GM04504 (cell line): Measurements from ENCODE around the gene RPS6KA4.
"Not testable (repeated sequence)": the region's sequence is repeated elsewhere in the genome, so short reads cannot be mapped to it uniquely, and the experiment has no call there.

Experiments used
- DNase-seq: peaks from one replicate; pipeline ENCODE4 v3.0.0-alpha.2; 2012; ENCODE audit warnings: low read depth

The RPS6KA4 gene

GRCh38 chr11:64387916-64388315, 29.0 kb downstream of the RPS6KA4 start:
- no peak for DNase-seq

- no peak for DNase-seq
These were observed 29.9 kb downstream of the RPS6KA4 start for GRCh38 chr11:64388894-64389293.

- no peak for DNase-seq
These were observed 30.9 kb downstream of the RPS6KA4 start for GRCh38 chr11:64389851-64390250.

DNA sequence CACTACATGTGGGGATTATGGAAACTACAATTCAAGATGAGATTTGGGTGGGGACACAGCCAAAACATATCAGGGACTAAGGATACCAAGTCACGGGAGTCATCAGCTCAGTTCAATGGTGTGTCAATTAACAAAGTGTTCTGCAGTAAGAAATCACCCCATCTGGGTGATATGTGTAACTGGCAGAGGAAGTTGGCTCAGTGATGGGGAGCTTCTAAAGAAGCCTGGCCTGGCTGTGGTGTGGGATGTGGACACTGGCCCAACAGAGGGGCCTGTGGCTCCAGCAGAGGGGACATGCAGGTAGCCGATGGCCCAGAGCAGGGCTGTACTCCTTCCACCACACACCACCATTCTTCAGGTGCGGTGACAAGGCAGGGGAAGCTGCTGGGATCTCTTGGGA, 31.6 kb downstream of the RPS6KA4 start:
- DNase-seq: no peak

DNA sequence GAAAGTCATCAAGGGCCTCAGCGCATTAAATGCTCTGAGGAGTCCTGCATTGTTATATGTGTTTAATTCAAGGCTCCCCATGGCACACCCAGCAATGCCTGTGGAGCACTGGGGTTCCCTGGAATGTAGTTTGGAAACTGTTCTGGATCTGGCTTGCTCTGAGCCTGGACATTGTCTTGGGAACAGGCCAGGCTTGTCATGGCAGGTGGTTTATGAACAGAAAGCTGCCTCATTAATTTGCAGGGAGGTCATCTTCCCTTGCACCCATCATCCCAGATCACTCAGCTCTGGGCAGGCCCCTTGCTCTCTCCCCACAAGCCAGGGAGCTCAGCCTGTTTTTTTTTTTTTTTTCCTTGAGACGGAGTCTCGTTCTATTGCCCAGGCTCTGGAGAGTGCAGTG, 32.9 kb downstream of the RPS6KA4 start:
- no peak for DNase-seq

- DNase-seq: no peak
These were observed 36.6 kb downstream of the RPS6KA4 start for GRCh38 chr11:64395545-64396078.

DNA sequence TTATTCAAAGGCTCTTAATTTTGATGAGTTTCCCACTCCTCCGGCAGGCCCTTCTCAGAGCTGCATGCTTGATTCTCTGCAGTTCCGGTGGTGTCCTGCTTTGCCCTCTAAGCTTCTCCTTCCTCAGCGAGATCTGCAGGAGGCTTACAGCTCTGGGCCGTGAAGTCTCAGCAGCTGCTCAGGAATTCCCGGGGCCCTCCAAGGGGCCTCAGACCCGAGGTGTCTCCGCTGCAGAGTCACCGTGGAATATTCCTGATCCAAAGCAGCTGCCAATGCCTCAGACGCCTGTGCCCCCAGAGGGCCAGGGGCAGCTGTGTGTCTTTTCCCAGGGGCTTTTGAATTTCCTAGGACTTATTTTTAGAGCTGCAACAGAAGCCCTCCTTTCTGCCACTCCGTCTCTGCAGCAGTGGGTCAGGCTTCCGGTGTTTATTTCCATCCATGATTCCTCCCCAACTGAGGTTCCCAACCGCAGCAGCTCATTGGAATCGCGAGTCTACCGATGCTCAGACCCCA, 37.2 kb downstream of the RPS6KA4 start:
- no peak for DNase-seq

GRCh38 chr11:64400102-64400501, 41.1 kb downstream of the RPS6KA4 start:
- no peak for DNase-seq

DNA sequence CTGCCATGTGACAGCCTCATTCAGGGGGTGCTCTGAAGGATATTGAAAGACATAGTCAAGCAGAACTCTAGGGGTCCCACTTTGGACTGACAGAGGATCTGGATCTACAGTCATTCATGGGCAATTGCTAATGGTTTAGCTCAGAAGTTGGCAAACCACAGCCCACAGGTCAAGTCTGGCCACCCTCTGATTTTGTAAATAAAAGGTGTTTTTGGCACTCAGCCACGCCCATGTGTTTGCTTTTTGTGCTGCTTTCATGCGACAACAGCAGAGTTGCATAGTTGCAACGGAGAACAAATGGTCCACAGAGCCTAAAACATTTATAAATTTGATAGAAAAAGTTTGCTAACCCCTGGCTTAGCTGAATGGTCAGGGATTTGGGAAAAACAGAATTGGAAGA, 41.7 kb downstream of the RPS6KA4 start:
- DNase-seq: no peak

DNA sequence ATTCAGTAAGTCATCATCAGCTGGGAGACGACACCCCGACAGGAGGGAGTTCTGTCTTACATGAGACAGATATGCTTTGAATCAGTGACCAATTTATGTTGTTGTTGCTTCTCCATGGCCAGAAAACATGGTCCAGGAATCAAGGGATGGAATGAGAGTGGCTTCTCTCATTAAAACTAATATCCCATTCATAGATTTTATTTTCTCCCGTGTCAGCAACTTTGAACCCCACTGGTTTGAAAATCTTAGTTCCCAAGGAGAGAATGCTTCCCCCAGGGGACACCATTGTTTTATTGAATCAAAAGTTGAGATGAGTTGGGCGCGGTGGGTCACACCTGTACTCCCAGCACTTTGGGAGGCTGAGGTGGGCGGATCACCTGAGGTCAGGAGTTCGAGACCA, 42.8 kb downstream of the RPS6KA4 start:
- no peak for DNase-seq

- no peak for DNase-seq
These were observed 44.1 kb downstream of the RPS6KA4 start for GRCh38 chr11:64403106-64403505.

GRCh38 chr11:64406221-64406946, 47.4 kb downstream of the RPS6KA4 start:
- DNase-seq: no peak

GRCh38 chr11:64407221-64407620, 48.3 kb downstream of the RPS6KA4 start:
- no peak for DNase-seq

DNA sequence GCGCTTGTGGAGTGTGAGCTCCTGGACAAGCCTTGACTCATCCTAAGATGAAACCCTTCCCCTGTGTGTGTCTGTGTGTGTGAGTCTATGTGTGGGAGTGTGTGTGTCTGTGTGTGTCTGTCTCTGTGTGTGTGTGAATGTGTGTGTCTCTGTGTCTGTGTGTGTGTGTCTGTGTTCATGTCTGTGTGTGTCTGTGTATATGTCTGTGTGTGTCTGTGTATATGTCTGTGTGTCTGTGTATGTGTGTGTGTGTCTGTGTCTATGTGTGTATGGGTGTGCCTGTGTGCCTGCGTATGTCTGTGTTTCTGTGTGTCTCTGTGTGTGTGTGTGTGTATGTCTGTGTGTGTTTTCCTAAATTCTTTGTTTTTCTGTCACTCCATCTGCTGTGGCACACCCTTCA, 48.7 kb downstream of the RPS6KA4 start:
- DNase-seq: no peak

- DNase-seq: no peak
These were observed 50.3 kb downstream of the RPS6KA4 start for GRCh38 chr11:64409278-64409677.

DNA sequence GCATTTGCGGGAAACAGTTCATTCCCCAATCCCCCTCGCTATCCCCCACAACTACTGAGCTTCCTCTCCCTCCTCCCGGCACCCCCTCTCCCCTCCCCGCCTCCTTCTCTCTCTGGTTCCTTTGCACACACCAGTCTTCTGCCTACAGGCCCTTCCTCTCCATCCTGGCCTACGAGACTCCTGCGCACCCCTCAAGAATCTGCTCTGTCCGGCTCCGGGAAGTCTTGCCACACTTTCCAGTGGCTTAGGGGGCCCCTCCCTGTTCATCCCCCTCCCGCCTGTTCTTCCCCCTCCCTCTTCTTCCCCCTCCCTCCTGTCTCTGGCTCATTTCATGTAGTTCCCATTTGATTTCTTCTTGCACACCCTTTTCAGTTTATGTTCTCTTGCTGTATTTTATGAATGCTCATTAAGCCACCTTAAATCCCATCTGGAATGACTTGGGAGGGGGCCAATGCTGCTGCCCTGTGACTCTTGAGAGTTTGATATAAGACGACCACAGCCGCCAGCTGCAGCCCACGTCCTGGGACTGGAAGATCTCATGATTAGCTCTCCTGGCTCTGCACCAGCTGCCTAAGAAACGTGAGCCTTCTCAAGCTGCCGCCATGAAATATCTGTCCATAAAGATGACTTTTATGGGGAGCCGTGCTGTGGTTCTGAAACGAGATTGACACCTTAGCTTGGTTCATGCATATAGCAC, 50.9 kb downstream of the RPS6KA4 start:
- DNase-seq: no peak

DNA sequence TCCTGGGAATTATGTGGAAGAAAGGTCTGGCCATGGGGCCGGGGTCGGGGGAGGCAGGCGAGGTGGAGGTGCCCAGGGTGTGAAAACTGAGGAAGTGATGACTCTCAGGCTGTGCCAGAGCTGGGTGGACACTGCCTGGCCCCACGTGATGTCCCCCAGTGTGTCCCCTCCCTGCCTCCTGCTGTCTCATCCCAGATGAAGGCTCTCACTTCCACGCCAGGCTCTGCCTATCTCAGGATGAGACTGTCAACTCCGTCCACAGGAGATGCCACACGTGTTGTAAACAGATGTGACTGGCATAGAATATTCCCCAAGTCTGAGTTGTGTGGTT, 51.4 kb downstream of the RPS6KA4 start:
- DNase-seq: no peak

- DNase-seq: no peak
These were observed 54.5 kb downstream of the RPS6KA4 start for GRCh38 chr11:64413417-64413816.

DNA sequence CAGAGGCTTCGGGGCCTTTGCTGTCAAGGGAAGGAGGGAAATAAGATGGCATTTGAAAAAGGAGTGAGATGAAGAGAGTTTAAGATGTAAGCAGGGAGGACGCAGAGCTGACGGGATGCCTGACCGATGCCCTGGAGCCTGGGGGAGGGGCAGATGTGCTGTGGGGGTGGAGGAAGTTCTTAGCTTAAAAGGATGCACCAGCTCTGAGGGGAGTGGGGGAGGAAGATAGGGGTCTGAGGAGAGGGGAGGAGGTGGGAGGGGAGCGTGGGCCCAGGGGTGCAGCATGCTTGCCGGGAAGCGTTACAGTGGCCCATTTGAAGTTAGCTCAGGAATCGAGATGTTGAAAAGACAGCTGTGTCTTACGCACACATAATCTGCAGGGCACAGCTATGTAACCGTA, 56.3 kb downstream of the RPS6KA4 start:
- DNase-seq: no peak

GRCh38 chr11:64415996-64416728, 57.2 kb downstream of the RPS6KA4 start:
- no peak for DNase-seq

GRCh38 chr11:64418233-64418632, 59.3 kb downstream of the RPS6KA4 start:
- not testable (repeated sequence) for DNase-seq

GRCh38 chr11:64419257-64419790, 60.4 kb downstream of the RPS6KA4 start:
- no peak for DNase-seq
